ENCODE measurements around the gene TMEM181. TPM values are rescaled to one million over a fixed set of nuclear protein-coding genes. Genes with fewer than 3 reads are reported as not detected.

Gene TMEM181
- total and polyA plus RNA-seq, 2 of the 13 experiments (the other 11 are each of a cell fraction or from before 2014, with no cell fraction given), result 59.1 to 108 TPM

- TF ChIP-seq ZGPAT (CRISPR knock-in tag; IDR thresholded peaks at IDR 0.05) (peak; percentile 92), ZC3H13 (CRISPR knock-in tag; IDR thresholded peaks at IDR 0.05) (0 out of 2 replicates have a peak, but pooled peaks have one; percentile 56), POLR2AphosphoS2 (IDR thresholded peaks at IDR 0.05; ENCODE audit: low read depth, low read length) (no peak), SAP130 (CRISPR knock-in tag; IDR thresholded peaks at IDR 0.05; ENCODE audit: low read depth) (peak; percentile 86), HMGA1 (CRISPR knock-in tag; conservative IDR thresholded peaks at IDR 0.05) (no peak), ZFP90 (CRISPR knock-in tag; IDR thresholded peaks at IDR 0.05; ENCODE audit: borderline replicate concordance) (no peak), SRSF9 (IDR thresholded peaks at IDR 0.05; ENCODE audit: borderline replicate concordance, insufficient read depth, low read depth, low read length, poor library complexity, severe bottlenecking) (no peak), SMC3 (IDR thresholded peaks at IDR 0.05; ENCODE audit: low read length) (no peak), STAG1 (CRISPR knock-in tag; IDR thresholded peaks at IDR 0.05) (peak; percentile 3; the same call in 1 of the 2 replicates), ZNF775 (CRISPR knock-in tag; IDR thresholded peaks at IDR 0.05; ENCODE audit: borderline replicate concordance) (no peak), HDAC2 (CRISPR knock-in tag; IDR thresholded peaks at IDR 0.05) (peak; percentile 70; the same call in 1 of the 2 replicates), ZNF33A (CRISPR knock-in tag; IDR thresholded peaks at IDR 0.05; ENCODE audit: borderline replicate concordance) (no peak), ZNF432 (CRISPR knock-in tag; IDR thresholded peaks at IDR 0.05; ENCODE audit: borderline replicate concordance) (no peak), PHF8 (CRISPR knock-in tag; IDR thresholded peaks at IDR 0.05) (peak; percentile 60), KDM5B (CRISPR knock-in tag; IDR thresholded peaks at IDR 0.05; ENCODE audit: borderline replicate concordance) (peak; percentile 45; the same call in 1 of the 2 replicates), FOXO1 (CRISPR knock-in tag; IDR thresholded peaks at IDR 0.05) (peak; percentile 94), ZNF543 (CRISPR knock-in tag; IDR thresholded peaks at IDR 0.05) (no peak; the same call in 1 of the 2 replicates), ZNF10 (CRISPR knock-in tag; IDR thresholded peaks at IDR 0.05; ENCODE audit: borderline replicate concordance, low read depth) (no peak), ZNF589 (CRISPR knock-in tag; conservative IDR thresholded peaks at IDR 0.05) (no peak), ZNF547 (CRISPR knock-in tag; IDR thresholded peaks at IDR 0.05) (no peak), TOE1 (CRISPR knock-in tag; IDR thresholded peaks at IDR 0.05) (peak; percentile 61; the same call in 1 of the 2 replicates), MAZ (IDR thresholded peaks at IDR 0.05; ENCODE audit: borderline replicate concordance, low read depth, low read length) (no peak), MAZ (CRISPR knock-in tag; IDR thresholded peaks at IDR 0.05; ENCODE audit: low read depth) (0 out of 2 replicates have a peak, but pooled peaks have one; percentile 30)
- TF ChIP-seq, protein P1, sequence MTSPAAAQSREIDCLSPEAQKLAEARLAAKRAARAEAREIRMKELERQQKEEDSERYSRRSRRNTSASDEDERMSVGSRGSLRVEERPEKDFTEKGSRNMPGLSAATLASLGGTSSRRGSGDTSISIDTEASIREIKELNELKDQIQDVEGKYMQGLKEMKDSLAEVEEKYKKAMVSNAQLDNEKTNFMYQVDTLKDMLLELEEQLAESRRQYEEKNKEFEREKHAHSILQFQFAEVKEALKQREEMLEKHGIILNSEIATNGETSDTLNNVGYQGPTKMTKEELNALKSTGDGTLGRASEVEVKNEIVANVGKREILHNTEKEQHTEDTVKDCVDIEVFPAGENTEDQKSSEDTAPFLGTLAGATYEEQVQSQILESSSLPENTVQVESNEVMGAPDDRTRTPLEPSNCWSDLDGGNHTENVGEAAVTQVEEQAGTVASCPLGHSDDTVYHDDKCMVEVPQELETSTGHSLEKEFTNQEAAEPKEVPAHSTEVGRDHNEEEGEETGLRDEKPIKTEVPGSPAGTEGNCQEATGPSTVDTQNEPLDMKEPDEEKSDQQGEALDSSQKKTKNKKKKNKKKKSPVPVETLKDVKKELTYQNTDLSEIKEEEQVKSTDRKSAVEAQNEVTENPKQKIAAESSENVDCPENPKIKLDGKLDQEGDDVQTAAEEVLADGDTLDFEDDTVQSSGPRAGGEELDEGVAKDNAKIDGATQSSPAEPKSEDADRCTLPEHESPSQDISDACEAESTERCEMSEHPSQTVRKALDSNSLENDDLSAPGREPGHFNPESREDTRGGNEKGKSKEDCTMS (CRISPR knock-in tag; conservative IDR thresholded peaks at IDR 0.05), result no peak
- TF ChIP-seq, protein P2, sequence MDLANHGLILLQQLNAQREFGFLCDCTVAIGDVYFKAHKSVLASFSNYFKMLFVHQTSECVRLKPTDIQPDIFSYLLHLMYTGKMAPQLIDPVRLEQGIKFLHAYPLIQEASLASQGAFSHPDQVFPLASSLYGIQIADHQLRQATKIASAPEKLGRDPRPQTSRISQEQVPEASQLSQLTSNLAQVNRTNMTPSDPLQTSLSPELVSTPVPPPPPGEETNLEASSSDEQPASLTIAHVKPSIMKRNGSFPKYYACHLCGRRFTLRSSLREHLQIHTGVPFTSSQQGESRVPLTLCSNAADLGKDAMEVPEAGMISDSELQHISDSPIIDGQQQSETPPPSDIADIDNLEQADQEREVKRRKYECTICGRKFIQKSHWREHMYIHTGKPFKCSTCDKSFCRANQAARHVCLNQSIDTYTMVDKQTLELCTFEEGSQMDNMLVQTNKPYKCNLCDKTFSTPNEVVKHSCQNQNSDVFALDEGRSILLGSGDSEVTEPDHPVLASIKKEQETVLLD (CRISPR knock-in tag; IDR thresholded peaks at IDR 0.05; ENCODE audit: low read depth), result no peak
Measured at GRCh38 chr6:158545043-158545966, 14.6 kb upstream of the TMEM181 start (continued).

Measured in HepG2 (cell line).